Heart right ventricle (tissue), 16 donors: ENCODE results near the gene AKAP4. TPM values are rescaled to one million over a fixed set of nuclear protein-coding genes. Genes with fewer than 3 reads are reported as not detected.

Source experiments
- ATAC-seq, 8 donors: fragments of 200-7000 bp; cut with Tn5 transposase; one replicate each; pipeline ENCODE4 v1.9.1; 2020; ENCODE audit warnings: mild to moderate bottlenecking in 8 of 8, moderate library complexity in 8 of 8, moderate number of reproducible peaks in 1 of 8
- DNase-seq, 2 donors: peaks; one replicate each; pipeline ENCODE4 v3.0.0-alpha.2; 2020
- H3K27ac ChIP-seq, 10 donors: fragments of 200-600 bp; sonication (generic) in 2 of 10; one replicate each; pipeline versions ENCODE4 v1.5.0 to v1.8.0; 2020 to 2022; ENCODE audit warnings: mild to moderate bottlenecking in 3 of 10
- H3K27me3 ChIP-seq, 7 donors: fragments of 200-600 bp; one replicate each; pipeline ENCODE4 v1.8.0; 2021 to 2022; ENCODE audit warnings: mild to moderate bottlenecking in 2 of 7
- H3K36me3 ChIP-seq, 9 donors: fragments of 200-600 bp; sonication (generic) in 1 of 9; one replicate each; pipeline versions ENCODE4 v1.5.0 to v1.8.0; 2020 to 2022; ENCODE audit warnings: mild to moderate bottlenecking in 2 of 9
- H3K4me1 ChIP-seq, 9 donors: fragments of 200-600 bp; sonication (generic) in 1 of 9; one replicate each; pipeline versions ENCODE4 v1.5.0 to v1.8.0; 2020 to 2022; ENCODE audit warnings: mild to moderate bottlenecking in 4 of 9
- H3K4me3 ChIP-seq, 10 donors: fragments of 200-600 bp; sonication (generic) in 2 of 10; one replicate each; pipeline versions ENCODE4 v1.5.0 to v1.8.0; 2020 to 2022; ENCODE audit warnings: mild to moderate bottlenecking in 7 of 10, moderate library complexity in 2 of 10
- H3K9me3 ChIP-seq, 11 donors: fragments of 200-600 bp in 10 of 11; sonication (generic) in 2 of 11; one replicate each; pipeline versions ENCODE4 v1.5.0 to v1.8.0; 2013 to 2022; ENCODE audit warnings: mild to moderate bottlenecking in 2 of 11, control low read depth in 1 of 11, moderate library complexity in 1 of 11
- CTCF ChIP-seq, 9 donors: fragments of 200-600 bp; sonication (generic) in 2 of 9; IDR thresholded peaks; one replicate each; pipeline versions ENCODE4 v1.5.0 to v1.8.0; 2021 to 2022; ENCODE audit warnings: antibody characterized with exemption in 9 of 9, mild to moderate bottlenecking in 5 of 9, moderate library complexity in 1 of 9
- WGBS, 2 donors: extraction: QIAGEN DNeasy Blood & Tissue Kit; methylation state at CpG; one replicate each; pipeline ENCODE4 v1.1.7; 2013; ENCODE audit warnings: inconsistent platforms in 1 of 2; 5-methylcytosine and 5-hydroxymethylcytosine counted together
- intact Hi-C, 10 donors: fragments of 100-400 bp; cut with DNase I; formaldehyde crosslinking; loops; one replicate each; pipeline versions ENCODE4 v1.11.1 to v1.14.2; 2022
- polyA plus RNA-seq, 2 donors: library from polyadenylated mRNA; stranded (reverse); fragments of 200-250 nt; gene quantifications; one replicate each; pipeline ENCODE4 v1.2.3, GENCODE V29; 2013
- total RNA-seq, 10 donors: library from RNA; stranded (reverse); fragmentation: NEBNext Ultra II Directional in 3 of 10; extraction: Animal tissue kit (Norgen Biotek cat#: 25700) in 3 of 10; gene quantifications; one replicate each; pipeline versions ENCODE4 v1.2.1 to v1.2.4, GENCODE V29; 2021 to 2023
- donor health status: Arrhythmogenic right ventricular cardiomyopathy.
- donor health status: ischemic (EF 13 %, LVEDD 7.1; RV severe dilation, severe dysfunction).
- donor health status: healthy with polysubstance abuse.
- donor health status: DM: no; HTN: yes; CAD: no.
- donor health status: DM: no; HTN: no; CAD: no.
- donor health status: ischemic (EF 25% LVEDD 6.9; RV normal size, moderate dysfunction).
- donor health status: ischemic (EF 25% LVEDD 5.7; RV mildly dilated, moderate dysfunction).
- donor health status: healthy.
- donor health status: DM: yes; HTN: yes; CAD: no.
- donor health status: Ischemic cardiomyopathy.
- donor health status: ischemic (EF 35%, LVEDD 5.7; RV mildly dilated, moderate dysfunction).
- donor health status: nonischemic (EF 11% LVEDD 7.7; RV severe dilation, severe dysfunction).
- donor health status: DM: yes; HTN: yes; CAD: no.
- donor health status: PGD.
- donor health status: ischemic (EF 29% LVEDD 5.4; RV normal size, mild dysfunction).
- donor health status: nonischemic (EF 23%, LVEDD 6.1; RV moderate dilation, normal function).

Gene AKAP4
- total and polyA plus RNA-seq, 12 donors = not detected

GRCh38 chrX:50202539-50202938, 1.7 kb upstream of the AKAP4 start:
- Histone ChIP-seq H3K27me3 (peaks cover 0 to 18% (median 0%) of the 10 kb centered on the region in 7 donors), H3K4me3 (no peak overlapping the region), H3K4me1 (peaks cover 0 to 7% (median 0%) of the 10 kb centered on the region in 9 donors), H3K27ac (peak overlapping the region in 1 of 10 donors; percentile 27), H3K36me3 (no peaks in the 10 kb centered on the region), H3K9me3 (no peaks in the 10 kb centered on the region)
- no peak for DNase-seq
- whole genome bisulfite sequencing, 2 donors = 78 to 80% methylated on average over 3 of the region's 3 CpGs
- ATAC-seq = no peak
- TF ChIP-seq CTCF (IDR thresholded peaks at IDR 0.05) = no peak
- intact Hi-C loops = loop anchor here in 3 of 10 donors (2.0 to 5.0 kb wide), 2 partner anchors 100 to 285 kb away; no protein-coding TSS in a partner anchor

- no peaks in the 10 kb centered on the region for H3K9me3 ChIP-seq
- DNase-seq (no peak), ATAC-seq (no peak)
- peaks cover 0 to 42% (median 0%) of the 10 kb centered on the region in 7 donors for H3K27me3 ChIP-seq
- no peaks in the 10 kb centered on the region for H3K4me1 ChIP-seq
- no peak overlapping the region for H3K27ac ChIP-seq
- intact Hi-C loops = no loop called here
- no peaks in the 10 kb centered on the region for H3K36me3 ChIP-seq
- WGBS, 2 donors = 74 to 75% methylated on average over 4 of the region's 4 CpGs
- no peak overlapping the region for H3K4me3 ChIP-seq
- TF ChIP-seq CTCF (IDR thresholded peaks at IDR 0.05) = no peak
These were observed 2.5 kb downstream of the AKAP4 start for GRCh38 chrX:50198348-50198747.

GRCh38 chrX:50188859-50189600, 11.8 kb downstream of the AKAP4 start:
- no peaks in the 10 kb centered on the region for H3K36me3 ChIP-seq
- no peaks in the 10 kb centered on the region for H3K4me1 ChIP-seq
- peaks cover 0 to 52% (median 0%) of the 10 kb centered on the region in 7 donors for H3K27me3 ChIP-seq
- no peak for TF ChIP-seq CTCF (IDR thresholded peaks at IDR 0.05)
- WGBS, 2 donors = 47 to 48% methylated on average over 9 of the region's 9 CpGs
- peak overlapping the region in 4 of 10 donors; percentile 7 to 22 (median 16) for H3K27ac ChIP-seq
- intact Hi-C loops = no loop called here
- H3K4me3 ChIP-seq = no peak overlapping the region
- H3K9me3 ChIP-seq = no peaks in the 10 kb centered on the region
- no peak for ATAC-seq
- no peak for DNase-seq

- H3K27ac ChIP-seq = no peak overlapping the region
- H3K27me3 ChIP-seq = peaks cover 0 to 40% (median 0%) of the 10 kb centered on the region in 7 donors
- TF ChIP-seq CTCF (IDR thresholded peaks at IDR 0.05) = no peak
- H3K4me3 ChIP-seq = no peak overlapping the region
- intact Hi-C loops = no loop called here
- H3K4me1 ChIP-seq = no peaks in the 10 kb centered on the region
- no peaks in the 10 kb centered on the region for H3K36me3 ChIP-seq
- 72 to 81% methylated on average over 3 of the region's 3 CpGs for WGBS, 2 donors
- ATAC-seq = no peak
- DNase-seq = no peak
- no peaks in the 10 kb centered on the region for H3K9me3 ChIP-seq
These were observed 16.9 kb downstream of the AKAP4 start for GRCh38 chrX:50183891-50184290.
